HEK293 (cell line): ENCODE measurements around the gene OSBPL10.

Source experiments
- CTCF ChIA-PET: fragments of 350-600 bp; formaldehyde crosslinking; extraction: SDS; loops from one replicate; lab custom pipeline; 2021; ENCODE audit warnings: antibody characterized with exemption; lab: Yijun Ruan, JAX
- POLR2A ChIA-PET: fragments of 300-600 bp; formaldehyde crosslinking; extraction: SDS; loops from one replicate; lab custom pipeline; 2020; ENCODE audit warnings: antibody characterized with exemption, inconsistent platforms; lab: Yijun Ruan, JAX
- H3K27ac ChIP-seq: fragments of 200-500 bp; sonication (Bioruptor generic); 2 replicates; pipeline ENCODE4 v1.5.1; 2014; ENCODE audit warnings: low read depth, low read length, control low read depth, inconsistent platforms; ENCODE audit errors: extremely low read depth
- H3K36me3 ChIP-seq, 2 experiments: fragments of 200-500 bp in 1 of 2; sonication (Bioruptor generic) in 1 of 2; 1 replicate in 1 of 2; 2 replicates in 1 of 2; pipeline ENCODE4 v1.5.1; 2014 to 2017; ENCODE audit warnings: inconsistent platforms in 2 of 2, low read length in 2 of 2; ENCODE audit not compliant: control insufficient read depth in 2 of 2, insufficient read depth in 1 of 2
- H3K4me1 ChIP-seq: fragments of 200-500 bp; sonication (Bioruptor generic); 2 replicates; pipeline ENCODE4 v1.5.1; 2014; ENCODE audit warnings: mild to moderate bottlenecking, low read length, inconsistent platforms; ENCODE audit not compliant: control insufficient read depth, insufficient read depth
- H3K4me3 ChIP-seq: 2 replicates; pipeline ENCODE4 v1.5.1; 2011; ENCODE audit warnings: low read depth, mild to moderate bottlenecking, control low read depth, low read length, moderate library complexity
- H3K9me3 ChIP-seq: fragments of 200-500 bp; sonication (Bioruptor generic); 2 replicates; pipeline ENCODE4 v1.5.1; 2014; ENCODE audit warnings: low read depth, low read length, inconsistent platforms; ENCODE audit not compliant: control insufficient read depth, insufficient read depth
- GLI4 ChIP-seq: fragments of 450-650 bp; formaldehyde crosslinking; IDR thresholded peaks from 2 replicates; pipeline ENCODE4 v1.5.1; 2016; ENCODE audit warnings: missing biosample characterization, missing genetic modification characterization
- PRDM6 ChIP-seq: fragments of 450-650 bp; formaldehyde crosslinking; IDR thresholded peaks from 2 replicates; pipeline ENCODE4 v1.5.1; 2017; ENCODE audit warnings: missing biosample characterization, missing genetic modification characterization
- YY2 ChIP-seq: fragments of 450-650 bp; formaldehyde crosslinking; IDR thresholded peaks from 2 replicates; pipeline ENCODE4 v1.5.1; 2016; ENCODE audit warnings: missing biosample characterization, missing genetic modification characterization
- ZBTB17 ChIP-seq: fragments of 450-650 bp; formaldehyde crosslinking; IDR thresholded peaks from 2 replicates; pipeline ENCODE4 v1.5.1; 2016; ENCODE audit warnings: missing biosample characterization, missing genetic modification characterization
- ZBTB44 ChIP-seq: fragments of 450-650 bp; IDR thresholded peaks from 2 replicates; pipeline ENCODE4 v1.5.1; 2018; ENCODE audit warnings: missing biosample characterization, mild to moderate bottlenecking, missing genetic modification characterization
- ZFP37 ChIP-seq: fragments of 450-650 bp; formaldehyde crosslinking; IDR thresholded peaks from 2 replicates; pipeline ENCODE4 v1.5.1; 2016; ENCODE audit warnings: missing biosample characterization, missing genetic modification characterization
- ZFP41 ChIP-seq: fragments of 450-650 bp; formaldehyde crosslinking; IDR thresholded peaks from 2 replicates; pipeline ENCODE4 v1.5.1; 2016; ENCODE audit warnings: missing biosample characterization, missing genetic modification characterization, borderline replicate concordance
- ZNF132 ChIP-seq: fragments of 450-650 bp; formaldehyde crosslinking; IDR thresholded peaks from 2 replicates; pipeline ENCODE4 v1.5.1; 2017; ENCODE audit warnings: missing biosample characterization, missing genetic modification characterization, borderline replicate concordance
- ZNF148 ChIP-seq: fragments of 450-650 bp; formaldehyde crosslinking; IDR thresholded peaks from 2 replicates; pipeline ENCODE4 v1.5.0; 2017; ENCODE audit warnings: missing biosample characterization, missing genetic modification characterization, borderline replicate concordance
- ZNF280C ChIP-seq: fragments of 450-650 bp; formaldehyde crosslinking; IDR thresholded peaks from 2 replicates; pipeline ENCODE4 v1.5.1; 2016; ENCODE audit warnings: missing biosample characterization, missing genetic modification characterization
- ZNF37A ChIP-seq: fragments of 450-650 bp; IDR thresholded peaks from 2 replicates; pipeline ENCODE4 v1.5.1; 2018; ENCODE audit warnings: missing biosample characterization, missing genetic modification characterization
- ZNF416 ChIP-seq: fragments of 450-650 bp; formaldehyde crosslinking; IDR thresholded peaks from 2 replicates; pipeline ENCODE4 v1.5.1; 2016; ENCODE audit warnings: missing biosample characterization, missing genetic modification characterization
- ZNF433 ChIP-seq: fragments of 450-650 bp; formaldehyde crosslinking; IDR thresholded peaks from 2 replicates; pipeline ENCODE4 v1.5.1; 2016; ENCODE audit warnings: missing biosample characterization, missing genetic modification characterization, low read depth
- ZNF558 ChIP-seq: fragments of 450-650 bp; formaldehyde crosslinking; IDR thresholded peaks from 2 replicates; pipeline ENCODE4 v1.5.1; 2016; ENCODE audit warnings: missing biosample characterization, missing genetic modification characterization
- ZNF561 ChIP-seq: fragments of 450-650 bp; IDR thresholded peaks from 2 replicates; pipeline ENCODE4 v1.5.1; 2018; ENCODE audit warnings: missing biosample characterization, missing genetic modification characterization, borderline replicate concordance
- ZXDB ChIP-seq: fragments of 450-650 bp; formaldehyde crosslinking; IDR thresholded peaks from 2 replicates; pipeline ENCODE4 v1.5.1; 2016; ENCODE audit warnings: missing biosample characterization, missing genetic modification characterization

OSBPL10 gene

GRCh38 chr3:31832551-31832950 is 148.5 kb downstream of the OSBPL10 start:
- no peaks in the 10 kb centered on the region for H3K9me3 ChIP-seq
- ChIA-PET CTCF (interaction anchor here (0.7 kb wide), 1 partner anchor 168 kb away, joined by 3 read pairs; no protein-coding TSS in a partner anchor), POLR2A (interaction anchor here (0.6 kb wide), 1 partner anchor 30 kb away, joined by 6 read pairs; no protein-coding TSS in a partner anchor)
- H3K27ac ChIP-seq, result no peak overlapping the region
- H3K4me3 ChIP-seq, result no peak overlapping the region
- no peaks in the 10 kb centered on the region for H3K36me3 ChIP-seq
- no peaks in the 10 kb centered on the region for H3K4me1 ChIP-seq
- TF ChIP-seq ZNF37A (tag by site-specific recombination) (no peak), ZNF558 (no peak), ZNF148 (tag by site-specific recombination) (no peak), ZBTB17 (no peak), GLI4 (tag by site-specific recombination) (no peak), ZNF280C (tag by site-specific recombination) (no peak), ZFP37 (tag by site-specific recombination) (no peak), ZXDB (tag by site-specific recombination) (no peak), ZNF132 (tag by site-specific recombination) (no peak), ZNF433 (tag by site-specific recombination) (no peak), ZFP41 (tag by site-specific recombination) (no peak), ZBTB44 (tag by site-specific recombination) (no peak), ZNF416 (tag by site-specific recombination) (no peak), ZNF561 (tag by site-specific recombination) (no peak)

- CTCF ChIA-PET, result interaction anchor here (0.6 kb wide), 1 partner anchor 12 kb away, joined by 4 read pairs; no protein-coding TSS in a partner anchor
- POLR2A ChIA-PET, result no interaction called here
- no peaks in the 10 kb centered on the region for H3K36me3 ChIP-seq
- TF ChIP-seq YY2 (tag by site-specific recombination), result no peak
- 0 out of 2 replicates have a peak, but pooled peaks have one; percentile 27 for TF ChIP-seq PRDM6 (tag by site-specific recombination)
- TF ChIP-seq, all 188 proteins: peak for 1
- H3K27ac ChIP-seq, result no peak overlapping the region
- no peak overlapping the region for H3K4me3 ChIP-seq
- H3K9me3 ChIP-seq, result no peaks in the 10 kb centered on the region
- no peaks in the 10 kb centered on the region for H3K4me1 ChIP-seq
Measured at GRCh38 chr3:31831591-31831990, 149.5 kb downstream of the OSBPL10 start.
